COLO829 (cell line): ENCODE results near the gene FIGNL2.
"Not testable (repeated sequence)": the region's sequence is repeated elsewhere in the genome, so short reads cannot be mapped to it uniquely, and the experiment has no call there.

Experiments
- DNase-seq: peaks from one replicate; pipeline ENCODE4 v3.0.0; 2012; ENCODE audit warnings: low spot score

FIGNL2 gene

GRCh38 chr12:51817027-51817953 is 31.2 kb downstream of the FIGNL2 start:
- no peak for DNase-seq

DNA sequence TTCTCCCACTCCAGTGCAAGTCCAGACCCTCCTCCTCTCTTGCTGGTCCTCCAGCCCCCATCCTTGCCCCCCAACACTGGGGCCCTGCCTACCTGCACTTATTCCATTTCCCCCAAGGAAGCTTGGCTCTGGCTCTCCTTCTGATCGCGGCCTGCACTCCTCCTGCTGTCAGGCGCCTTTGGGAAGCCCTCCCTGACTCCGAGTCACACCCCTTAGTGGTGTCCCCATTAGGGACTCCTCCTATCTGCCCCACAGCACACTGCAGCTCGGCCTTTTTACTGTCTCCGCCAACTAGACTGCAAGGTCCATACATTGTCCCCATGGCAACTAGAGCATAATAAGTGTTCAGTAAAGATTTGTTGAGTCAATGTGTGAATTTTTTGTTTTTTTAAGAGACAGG is 32.9 kb downstream of the FIGNL2 start:
- DNase-seq: no peak

GRCh38 chr12:51814311-51815088 is 34.0 kb downstream of the FIGNL2 start:
- DNase-seq: no peak

DNA sequence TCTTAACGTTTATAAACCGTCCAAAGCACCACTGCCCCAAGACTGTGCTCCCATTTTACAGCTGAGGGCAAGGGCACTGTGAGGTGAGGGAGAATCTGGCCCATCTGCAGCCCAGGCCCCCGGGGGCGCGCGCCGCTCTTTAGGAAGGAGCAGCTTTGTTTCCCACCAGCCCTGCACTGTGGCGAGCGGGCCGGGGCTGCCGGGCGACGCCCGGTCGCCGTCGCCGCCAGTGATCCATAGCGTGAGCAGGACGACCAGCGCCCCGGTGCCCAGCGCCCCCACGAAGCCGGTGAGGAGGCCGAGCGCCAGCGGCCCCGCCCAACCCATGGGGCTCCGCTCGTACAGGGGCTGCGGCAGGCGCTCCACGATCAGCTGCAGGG is 34.6 kb downstream of the FIGNL2 start:
- DNase-seq: no peak

- no peak for DNase-seq
Measured at GRCh38 chr12:51812871-51813270, 35.6 kb downstream of the FIGNL2 start.

DNA sequence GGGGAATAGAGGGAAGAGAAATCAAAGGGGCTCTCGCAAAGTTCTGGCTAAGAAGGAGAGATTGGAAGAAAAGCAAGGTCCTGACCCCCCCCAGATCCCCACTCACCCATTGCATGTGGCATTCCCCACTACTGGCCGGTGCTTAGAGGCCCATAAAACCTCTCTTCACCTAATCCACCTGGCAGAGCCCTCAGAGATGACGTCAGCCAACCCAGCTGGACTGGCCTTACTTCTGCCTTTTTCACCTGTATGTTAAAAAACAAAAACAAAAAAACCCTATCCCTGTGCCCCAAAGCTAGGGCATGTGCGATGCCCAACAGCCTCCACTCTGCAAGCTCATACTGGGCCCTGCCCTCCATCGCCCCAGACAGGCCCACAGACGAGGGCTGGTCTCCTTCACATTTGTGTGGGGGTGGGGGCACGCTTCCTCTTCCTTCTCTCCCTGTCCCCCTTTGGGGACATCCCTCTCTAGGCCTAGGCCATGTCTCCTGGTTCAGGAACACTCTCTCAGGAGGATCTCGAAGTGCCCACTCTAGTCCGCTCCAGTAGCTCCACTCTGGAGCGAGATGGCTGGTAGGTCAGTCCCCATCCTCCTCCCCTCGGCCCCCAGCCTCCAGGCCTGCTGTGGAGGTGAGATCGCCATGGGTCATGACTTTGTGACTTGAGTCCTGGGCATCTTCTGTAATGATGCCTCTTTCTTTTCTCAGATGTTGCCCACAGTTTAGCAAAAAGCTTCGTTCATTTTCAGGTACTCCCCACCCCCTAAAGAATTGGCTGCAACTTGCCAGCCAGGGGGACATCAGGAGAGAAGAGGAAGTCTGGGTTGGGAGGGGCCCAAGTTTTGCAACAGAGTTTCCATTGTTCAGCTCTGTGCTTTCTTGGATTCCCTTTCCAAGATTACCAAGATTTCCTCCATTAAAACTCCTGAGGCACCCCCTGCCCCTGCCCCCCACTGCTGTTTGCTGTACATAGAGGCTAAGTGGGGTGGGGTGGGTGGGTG is 37.0 kb downstream of the FIGNL2 start:
- no peak for DNase-seq

DNA sequence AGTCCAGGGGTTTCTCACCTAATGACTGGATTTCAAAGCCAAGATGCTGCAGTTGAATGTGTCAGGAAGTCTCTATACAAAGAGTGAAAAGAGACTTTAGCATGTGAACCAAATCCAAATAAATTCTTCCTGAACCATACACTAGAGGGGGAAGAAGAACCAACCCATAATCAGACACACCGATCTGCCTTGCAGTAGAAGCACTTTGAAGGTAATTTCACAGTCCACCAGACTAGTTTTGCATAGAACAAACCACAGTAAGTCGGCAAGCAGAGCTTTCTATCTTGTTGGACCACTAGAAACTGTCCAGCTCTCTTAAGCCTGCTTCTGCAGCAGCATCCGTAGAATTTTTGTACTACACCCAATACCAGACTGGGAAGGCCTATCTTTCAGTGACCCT is 39.3 kb downstream of the FIGNL2 start:
- no peak for DNase-seq

- DNase-seq: no peak
Measured at GRCh38 chr12:51806896-51807295, 41.6 kb downstream of the FIGNL2 start.

DNA sequence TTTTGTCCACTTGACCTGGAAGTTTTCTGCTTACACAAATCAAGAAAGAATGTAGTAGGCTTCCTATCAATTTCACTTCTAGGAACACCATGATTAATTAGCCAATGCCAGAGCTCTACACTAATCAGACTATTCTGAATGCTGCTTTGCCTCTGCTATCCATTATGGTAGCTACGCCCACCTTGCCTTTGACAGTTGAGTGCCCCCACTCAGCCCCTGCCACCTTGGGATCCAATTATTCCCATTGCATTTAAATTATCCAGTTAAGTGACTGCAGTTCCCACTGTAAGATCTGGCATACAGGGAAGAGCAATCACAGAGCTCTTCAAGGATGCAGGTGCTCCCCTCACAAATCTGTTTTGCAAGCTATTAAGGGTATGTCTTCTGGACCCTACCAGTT is 47.5 kb downstream of the FIGNL2 start:
- DNase-seq: no peak

GRCh38 chr12:51798501-51798900 is 50.0 kb downstream of the FIGNL2 start:
- DNase-seq: no peak

- not testable (repeated sequence) for DNase-seq
Measured at GRCh38 chr12:51798051-51798450, 50.5 kb downstream of the FIGNL2 start.

GRCh38 chr12:51797301-51797700 is 51.2 kb downstream of the FIGNL2 start:
- DNase-seq: no peak

DNA sequence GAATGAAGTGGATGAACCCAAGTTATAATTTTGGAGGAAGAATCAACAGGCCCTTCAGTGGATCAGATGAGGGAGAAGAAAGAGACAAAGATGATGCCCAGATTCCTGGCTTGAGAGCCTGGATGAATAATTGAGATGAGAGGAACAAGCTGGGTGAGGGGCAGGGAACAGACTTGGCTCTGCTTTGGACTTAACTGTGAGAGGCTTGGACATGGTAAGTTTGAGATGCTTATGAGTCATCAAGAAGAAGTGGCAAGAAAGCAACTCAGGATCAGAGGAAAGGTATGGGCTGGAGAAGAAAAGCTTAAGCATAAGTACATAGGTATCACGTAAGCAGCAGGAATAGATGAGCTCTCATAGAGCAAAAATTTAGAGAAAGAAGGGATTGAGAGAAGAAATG is 55.3 kb downstream of the FIGNL2 start:
- DNase-seq: no peak

DNA sequence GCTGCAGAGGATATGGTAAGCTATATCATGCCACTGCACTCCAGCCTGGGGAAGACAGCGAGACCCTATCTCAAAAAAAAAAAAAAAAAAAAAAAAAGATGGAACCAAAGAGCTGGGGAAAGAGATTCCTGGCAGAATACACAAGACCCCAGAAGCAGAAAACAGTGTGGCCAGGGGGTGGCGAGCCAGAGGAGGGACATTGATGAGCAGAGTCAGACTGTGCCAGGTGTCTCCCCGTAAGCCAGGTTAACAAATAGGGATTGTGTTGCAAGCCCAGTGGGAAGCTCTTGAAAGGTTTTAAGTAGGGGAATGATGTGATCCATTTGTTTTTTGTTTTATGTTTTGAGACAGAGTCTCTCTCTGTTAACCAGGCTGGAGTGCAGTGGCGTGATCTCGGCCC is 56.1 kb downstream of the FIGNL2 start:
- DNase-seq: no peak

DNA sequence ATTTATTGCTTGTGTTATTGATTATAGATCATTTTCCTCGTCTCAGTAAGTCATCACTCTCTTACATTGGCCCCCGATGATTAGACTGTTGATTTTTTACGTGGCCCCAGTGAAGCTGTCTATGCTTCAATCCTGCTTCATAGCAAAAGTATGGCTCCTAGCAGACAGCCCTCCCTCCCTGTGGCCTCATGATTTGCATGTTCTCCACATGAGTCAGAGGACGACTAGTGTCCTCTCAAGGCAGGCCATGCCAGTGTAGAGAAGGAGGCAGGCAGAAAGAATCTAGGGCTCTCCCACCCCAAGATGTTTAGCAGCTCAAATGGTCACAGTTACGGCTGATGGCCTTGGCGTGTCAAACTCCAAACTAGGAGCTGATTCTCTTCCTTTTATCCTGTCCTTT is 59.6 kb downstream of the FIGNL2 start:
- no peak for DNase-seq

DNA sequence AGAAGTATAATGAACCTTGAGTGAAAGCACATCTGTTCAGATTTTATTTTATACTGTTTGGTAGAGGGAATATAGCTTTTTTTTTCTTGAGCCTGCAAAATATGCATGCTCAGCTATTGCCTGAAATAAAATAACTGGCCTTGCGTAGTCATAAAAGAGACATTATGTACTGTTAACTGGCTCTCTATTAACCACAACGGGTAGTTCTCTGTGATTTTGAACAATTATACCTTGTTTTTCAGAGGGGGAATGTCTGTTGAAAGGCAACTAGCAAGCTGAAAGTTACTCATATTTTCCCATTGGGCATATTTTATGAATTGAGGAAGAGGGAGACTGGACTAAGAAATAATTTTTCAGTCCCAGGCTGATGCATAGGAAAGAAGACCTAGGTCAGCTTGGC is 62.6 kb downstream of the FIGNL2 start:
- peak; percentile 57 for DNase-seq

- no peak for DNase-seq
Measured at GRCh38 chr12:51784688-51785087, 63.8 kb downstream of the FIGNL2 start.

- no peak for DNase-seq
Measured at GRCh38 chr12:51779876-51780275, 68.6 kb downstream of the FIGNL2 start.

GRCh38 chr12:51777973-51778372 is 70.5 kb downstream of the FIGNL2 start:
- DNase-seq: no peak

DNA sequence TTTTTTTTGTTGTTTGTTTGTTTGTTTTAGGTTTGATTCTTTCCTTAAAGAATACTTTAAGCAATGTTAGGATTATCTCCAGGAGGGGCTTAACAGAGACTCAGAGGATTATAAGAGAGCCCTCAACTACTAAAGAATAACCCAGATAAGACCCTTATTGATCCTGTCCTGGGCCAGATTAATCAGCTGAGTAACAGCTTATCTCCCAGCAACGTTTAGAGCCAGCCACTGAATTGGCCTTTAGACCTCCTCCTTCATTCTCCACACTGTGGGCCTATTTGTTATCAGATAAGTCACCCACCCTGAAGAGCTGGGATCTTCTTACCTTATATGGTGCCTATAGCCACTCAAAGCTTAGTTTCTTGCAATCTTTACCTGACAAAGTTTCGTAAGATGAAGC is 71.1 kb downstream of the FIGNL2 start:
- no peak for DNase-seq

DNA sequence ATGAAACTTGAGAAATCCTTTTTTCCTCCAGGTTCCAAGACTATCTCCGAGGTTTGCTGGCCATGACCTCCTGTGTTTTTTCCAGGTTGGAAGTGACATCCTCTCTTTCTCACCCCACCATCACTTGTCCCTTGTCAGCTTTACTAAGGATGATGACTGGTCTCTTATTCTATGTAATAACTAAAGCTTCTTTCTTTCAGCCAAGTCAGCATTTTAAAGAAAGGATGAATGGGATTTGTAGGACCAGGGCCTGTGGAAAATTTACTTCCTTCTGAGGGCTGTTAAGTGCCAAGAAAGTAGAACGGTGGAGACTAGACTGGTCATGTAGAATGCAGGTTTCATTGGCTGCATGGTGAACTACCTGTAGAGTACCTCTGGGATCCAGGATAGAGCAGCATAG is 73.6 kb downstream of the FIGNL2 start:
- DNase-seq: no peak
